Right kidney (tissue), 9 donors: ENCODE measurements around the gene ZIM2.
"Not testable (repeated sequence)": the region's sequence is repeated elsewhere in the genome, so short reads cannot be mapped to it uniquely, and the experiment has no call there.

Experiments
- DNase-seq: peaks from one replicate; pipeline ENCODE4 v3.0.0-alpha.2; 2016
- long read RNA-seq, 8 donors: transcript quantifications; one replicate each; lab custom pipeline, GENCODE V29; 2026

The ZIM2 gene
- long read RNA-seq, donor 1: 0 reads
- long read RNA-seq, donor 2: 0 reads
- long read RNA-seq, donor 3: 0 reads
- long read RNA-seq, donor 4: 0 reads
- long read RNA-seq, donor 5: 0 reads
- long read RNA-seq, donor 6: 0 reads
- long read RNA-seq, donor 7: 0 reads
- long read RNA-seq, donor 8: 0 reads

- DNase-seq: peak; percentile 85
Measured at GRCh38 chr19:56840451-56841192, at the start of gene ZIM2, which contains the start of gene PEG3. TSS of gene ZIM2 (minus strand) at chr19:56840726. CDS start at chr19:56824277, 16,449 bp downstream. TSS of gene PEG3 (minus strand) at chr19:56840726. CDS start at chr19:56824655, 16,071 bp downstream.

DNA sequence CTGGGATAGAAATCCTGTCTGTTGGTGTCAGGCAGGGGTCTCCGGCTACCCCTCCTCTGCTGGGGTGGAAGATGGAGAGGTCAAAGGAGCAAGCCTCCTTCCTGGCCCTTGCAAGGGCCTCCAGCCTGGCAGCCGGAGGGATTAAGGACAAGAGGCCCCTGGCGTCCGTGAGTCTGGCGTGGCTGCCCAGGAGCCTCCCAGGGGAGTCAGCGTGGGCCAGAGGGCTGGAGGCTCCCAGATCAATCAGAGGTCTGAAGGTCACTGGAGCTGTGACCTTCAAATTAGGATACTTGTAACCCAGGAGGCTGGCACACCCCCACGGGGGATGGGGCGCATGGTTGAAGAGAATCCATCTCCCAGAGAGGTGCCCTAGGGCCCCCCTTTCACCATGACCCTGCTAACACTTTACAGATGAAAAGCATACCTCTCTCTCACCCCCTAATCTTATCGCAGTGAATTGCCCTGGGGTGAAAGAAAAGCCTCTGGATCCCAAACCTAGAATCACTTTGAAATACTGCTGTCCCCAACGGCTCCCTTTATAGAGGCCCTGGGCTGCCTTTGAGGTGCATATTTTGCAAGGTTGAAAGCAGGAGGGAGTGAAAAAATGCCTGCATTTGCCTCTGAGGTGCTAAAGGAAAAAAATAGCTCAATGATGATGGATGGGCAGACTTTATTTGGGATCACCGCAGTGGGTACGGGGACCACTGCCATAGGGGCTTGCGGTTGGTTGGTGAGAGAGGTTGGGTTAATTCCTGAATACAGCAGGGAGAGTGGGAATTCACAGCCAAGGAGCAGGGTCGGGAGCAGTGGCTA is 44.9 kb upstream of the ZIM2 start:
- DNase-seq: peak; percentile 14

- DNase-seq: no peak
Measured at GRCh38 chr19:56884441-56884840, 43.9 kb upstream of the ZIM2 start.

GRCh38 chr19:56880592-56881190 is 40.2 kb upstream of the ZIM2 start:
- DNase-seq: no peak

- no peak for DNase-seq
Measured at GRCh38 chr19:56877069-56877715, 36.7 kb upstream of the ZIM2 start.

GRCh38 chr19:56875717-56876116 is 35.2 kb upstream of the ZIM2 start:
- no peak for DNase-seq

- DNase-seq: no peak
Measured at GRCh38 chr19:56874530-56874929, 34.0 kb upstream of the ZIM2 start.

- DNase-seq: no peak
Measured at GRCh38 chr19:56873493-56873892, 33.0 kb upstream of the ZIM2 start.

DNA sequence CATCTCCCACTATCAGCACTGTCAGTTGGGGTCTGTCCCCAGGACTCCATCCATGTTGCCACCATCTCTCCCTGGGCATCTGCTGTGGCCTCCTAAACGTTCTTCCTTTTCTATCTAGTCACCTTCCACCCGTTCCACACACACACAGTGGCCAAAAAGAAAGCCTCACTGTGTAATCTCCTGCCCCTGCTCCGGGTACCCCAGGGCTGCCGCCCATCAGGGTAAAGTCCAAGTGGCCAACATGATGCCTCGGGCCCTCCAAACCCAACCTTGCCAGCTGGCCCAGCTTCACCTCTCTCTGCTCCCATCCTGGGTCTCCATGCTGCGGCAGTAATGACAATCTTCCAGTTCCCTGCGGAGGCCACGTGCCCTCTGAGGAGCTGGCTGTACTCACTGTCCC is 29.4 kb upstream of the ZIM2 start:
- no peak for DNase-seq

GRCh38 chr19:56868446-56868845 is 27.9 kb upstream of the ZIM2 start:
- DNase-seq: no peak

GRCh38 chr19:56866538-56866937 is 26.0 kb upstream of the ZIM2 start:
- DNase-seq: no peak

DNA sequence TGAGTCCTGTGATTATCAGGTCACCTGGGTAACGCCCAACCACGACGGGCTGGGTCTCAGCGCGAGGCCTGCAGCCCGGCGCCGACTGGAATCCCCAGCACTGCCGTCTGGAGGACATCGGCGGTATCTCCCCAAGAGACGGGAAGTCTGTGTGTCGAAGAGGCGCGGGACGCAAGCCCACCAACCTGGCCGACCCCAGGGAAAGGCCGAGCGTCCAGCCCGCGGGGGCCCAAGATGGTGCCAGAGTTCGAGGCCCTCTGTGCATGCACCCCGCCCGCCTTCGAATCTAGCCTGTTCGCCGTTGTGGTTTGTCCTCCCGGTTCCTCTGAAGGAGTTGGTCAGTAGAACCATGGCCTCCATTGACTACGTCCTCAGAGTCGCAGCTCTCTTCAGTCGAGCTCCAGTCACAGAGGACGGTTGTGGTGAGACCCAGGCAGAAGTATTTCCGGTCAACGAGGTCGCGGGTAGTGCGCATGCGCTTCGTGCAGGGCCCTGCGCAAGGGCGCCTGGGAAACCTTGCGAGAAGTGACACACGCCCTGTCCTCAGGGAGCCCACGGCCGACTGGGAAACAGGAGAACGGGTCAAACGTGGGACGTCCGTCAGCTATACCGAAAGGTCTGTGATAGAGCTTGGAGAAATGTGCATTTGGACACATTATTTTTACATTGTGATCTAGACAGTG is 24.1 kb upstream of the ZIM2 start:
- DNase-seq: no peak

DNA sequence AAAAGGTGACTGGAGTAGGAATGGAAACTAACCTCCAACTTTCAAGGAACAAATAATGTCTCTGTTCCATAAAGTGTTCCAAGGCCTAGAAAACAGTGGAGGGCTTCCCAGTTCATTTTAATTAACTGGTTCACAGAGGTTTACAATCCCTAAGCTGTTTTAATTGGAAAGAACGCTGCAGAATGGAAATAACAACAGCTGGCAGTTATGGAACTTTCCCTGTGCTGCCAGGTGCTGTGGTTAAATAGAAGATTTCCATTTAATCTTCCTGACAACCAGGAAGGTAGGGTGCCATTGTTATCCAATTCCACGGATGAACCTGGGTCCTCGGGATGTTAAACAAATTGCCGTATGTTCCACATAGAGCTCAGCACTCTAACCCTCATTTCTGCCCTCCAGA is 22.2 kb upstream of the ZIM2 start:
- no peak for DNase-seq

GRCh38 chr19:56860409-56860808 is 19.9 kb upstream of the ZIM2 start:
- not testable (repeated sequence) for DNase-seq

- DNase-seq: no peak
Measured at GRCh38 chr19:56858026-56858425, 17.5 kb upstream of the ZIM2 start.

DNA sequence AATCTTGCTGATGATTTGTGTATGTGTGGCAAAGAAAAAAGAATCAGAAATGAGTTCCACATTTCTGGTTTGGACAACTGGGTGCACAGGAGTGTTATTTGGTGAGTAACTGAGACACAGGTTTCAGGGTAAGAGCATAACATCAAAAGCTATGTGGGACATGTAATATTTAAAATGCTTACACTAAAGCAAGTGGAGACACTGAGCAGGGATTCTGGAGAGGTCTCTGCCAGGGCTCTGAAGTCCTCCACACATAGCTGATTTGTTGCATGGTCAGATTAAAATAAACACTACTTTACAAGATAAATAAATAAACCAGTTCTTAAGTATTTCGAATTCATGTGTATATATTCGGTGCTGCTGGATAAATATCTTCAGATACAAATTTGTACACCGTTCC is 16.3 kb upstream of the ZIM2 start:
- DNase-seq: no peak

DNA sequence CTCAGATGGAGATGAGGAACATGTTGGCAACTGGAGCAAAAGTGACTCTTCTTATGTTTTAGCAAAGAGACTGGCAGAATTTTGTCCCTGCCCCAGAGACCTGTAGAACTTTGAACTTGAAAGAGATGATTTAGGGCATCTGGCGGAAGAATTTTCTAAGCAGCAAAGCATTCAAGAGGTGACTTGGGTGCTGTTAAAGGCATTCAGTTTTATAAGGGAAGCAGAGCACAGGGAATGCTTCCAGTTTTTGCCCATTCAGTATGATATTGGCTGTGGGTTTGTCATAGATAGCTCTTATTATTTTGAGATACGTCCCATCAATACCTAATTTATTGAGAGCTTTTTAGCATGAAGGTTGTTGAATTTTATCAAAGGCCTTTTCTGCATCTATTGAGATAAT is 11.8 kb upstream of the ZIM2 start:
- not testable (repeated sequence) for DNase-seq

DNA sequence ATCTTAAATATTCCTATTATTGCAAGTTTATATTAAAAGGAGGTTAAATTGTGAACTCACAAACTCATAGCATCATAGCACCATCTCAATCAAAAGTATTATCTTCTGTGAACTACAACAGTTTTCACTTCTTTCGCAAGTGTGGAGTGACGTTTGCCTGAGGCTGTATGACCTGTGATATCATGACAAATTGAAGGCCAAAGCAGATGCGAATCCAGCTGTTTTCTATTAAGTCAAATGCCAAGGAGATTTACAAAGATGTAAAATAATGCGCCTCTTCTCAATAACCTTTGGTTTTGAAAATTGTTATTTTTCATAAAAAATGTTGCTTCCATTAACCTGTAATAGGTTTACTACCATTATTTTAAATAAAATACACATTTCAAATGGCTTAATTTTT is 7.6 kb upstream of the ZIM2 start:
- no peak for DNase-seq

DNA sequence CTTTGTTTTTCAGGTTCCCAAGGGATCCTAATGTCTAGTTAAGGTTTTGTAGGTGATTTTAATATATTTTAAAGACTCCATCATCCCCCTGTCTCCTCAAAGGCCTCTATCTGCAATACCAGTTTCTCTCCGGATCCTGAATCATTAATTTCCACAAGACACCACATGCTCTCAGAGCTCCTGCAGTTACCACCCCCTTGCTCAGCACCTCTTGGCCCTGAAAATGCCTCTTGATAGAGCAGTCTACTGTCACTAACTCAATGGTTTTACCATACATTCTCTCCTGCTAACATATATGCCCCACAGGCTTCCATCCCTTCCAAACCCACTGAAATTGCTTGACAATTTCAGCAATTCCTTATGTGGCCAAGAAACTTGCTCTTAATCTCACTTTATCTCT is 1.9 kb upstream of the ZIM2 start:
- no peak for DNase-seq

GRCh38 chr19:56841193-56841543 is 642 bp upstream of the ZIM2 start:
- DNase-seq: peak; percentile 48

GRCh38 chr19:56839652-56840450 is 675 bp downstream of the ZIM2 start:
- DNase-seq: peak; percentile 76
